Stimulated activated naive CD8-positive, alpha-beta T cell treated with anti-CD3 and anti-CD28 coated beads, Interleukin-15, Interleukin-2, amounts not matched to agents 100 U/mL and 50 U/mL, for 24 hours (primary cell): ENCODE data around the gene SRSF4.
A peak's percentile ranks its signal among the peaks of the same experiment; 100 is the strongest.
"Not testable (repeated sequence)": the region's sequence is repeated elsewhere in the genome, so short reads cannot be mapped to it uniquely, and the experiment has no call there.

Experiments used
- ATAC-seq: fragments of 150-1000 bp; cut with Tn5 transposase; one replicate; pipeline ENCODE4 v1.10.0; 2021
- DNase-seq: peaks from one replicate; pipeline ENCODE4 v3.0.0; 2021

The SRSF4 gene

GRCh38 chr1:29124366-29125236, 57.1 kb downstream of the SRSF4 start:
- ATAC-seq: peak; percentile 58
- DNase-seq: peak; percentile 79

GRCh38 chr1:29123887-29124365, 57.8 kb downstream of the SRSF4 start, which contains the start of gene TMEM200B:
Gene TMEM200B, minus strand, starts transcription at chr1:29123903. Its CDS starts 2,075 bp downstream, at chr1:29121828.
- no peak for ATAC-seq
- DNase-seq: peak; percentile 44

- DNase-seq: peak; percentile 48
- no peak for ATAC-seq
These were observed 58.4 kb downstream of the SRSF4 start for GRCh38 chr1:29123053-29123886.

GRCh38 chr1:29122682-29123052, 59.0 kb downstream of the SRSF4 start:
- DNase-seq: peak; percentile 39
- no peak for ATAC-seq

GRCh38 chr1:29121936-29122681, 59.6 kb downstream of the SRSF4 start:
- DNase-seq (peak; percentile 30), ATAC-seq (no peak)

GRCh38 chr1:29121516-29121935, 60.2 kb downstream of the SRSF4 start:
- ATAC-seq (peak; percentile 1), DNase-seq (peak; percentile 27)

GRCh38 chr1:29120947-29121485, 60.7 kb downstream of the SRSF4 start:
- peak; percentile 79 for DNase-seq
- ATAC-seq: peak; percentile 69

GRCh38 chr1:29120367-29120766, 61.3 kb downstream of the SRSF4 start:
- ATAC-seq (no peak), DNase-seq (no peak)

GRCh38 chr1:29119121-29119929, 62.4 kb downstream of the SRSF4 start:
- DNase-seq (no peak), ATAC-seq (no peak)

GRCh38 chr1:29117381-29117780, 64.3 kb downstream of the SRSF4 start:
- DNase-seq: no peak
- no peak for ATAC-seq

GRCh38 chr1:29114654-29115053, 67.0 kb downstream of the SRSF4 start:
- ATAC-seq (no peak), DNase-seq (no peak)

GRCh38 chr1:29113413-29114117, 68.1 kb downstream of the SRSF4 start:
- peak; percentile 79 for ATAC-seq

GRCh38 chr1:29112705-29113412, 68.8 kb downstream of the SRSF4 start:
- peak; percentile 35 for ATAC-seq

More at GRCh38 chr1:29113413-29114117, 68.1 kb downstream of the SRSF4 start:
- DNase-seq: no peak

GRCh38 chr1:29108041-29108440, 73.7 kb downstream of the SRSF4 start:
- ATAC-seq, DNase-seq: not testable (repeated sequence)

More at GRCh38 chr1:29112705-29113412, 68.8 kb downstream of the SRSF4 start:
- DNase-seq: no peak

GRCh38 chr1:29105822-29106221, 75.9 kb downstream of the SRSF4 start:
- no peak for ATAC-seq
- DNase-seq: no peak

GRCh38 chr1:29100487-29100886, 81.2 kb downstream of the SRSF4 start:
- DNase-seq (no peak), ATAC-seq (no peak)

GRCh38 chr1:29099286-29099685, 82.4 kb downstream of the SRSF4 start:
- ATAC-seq (no peak), DNase-seq (no peak)
